ENCODE measurements around the gene CREB3L2. TPM values are rescaled to one million over a fixed set of nuclear protein-coding genes. Genes with fewer than 3 reads are reported as not detected.

Gene CREB3L2
- total and polyA plus RNA-seq, 2 experiments from 2014 or later = 37.6 to 38.3 TPM

GRCh38 chr7:137934176-137934826 is 67.6 kb downstream of the CREB3L2 start:
- DNase-seq (ENCODE audit: low spot score) = no peak
- Histone ChIP-seq H3K4me3 (no peak overlapping the region), H3K4me1 (ENCODE audit: insufficient read depth) (peaks cover 41% of the 10 kb centered on the region), H3K9me2 (replicated peaks; ENCODE audit: insufficient read depth) (no peaks in the 10 kb centered on the region), H3K36me3 (replicated peaks; ENCODE audit: insufficient read depth, low read depth) (no peaks in the 10 kb centered on the region), H3K27me3 (no peaks in the 10 kb centered on the region), H2AFZ (no peak overlapping the region), H4K20me1 (ENCODE audit: insufficient read depth, poor library complexity, severe bottlenecking) (peaks cover 11% of the 10 kb centered on the region), H3K79me2 (peaks cover 94% of the 10 kb centered on the region), H3K27ac (peak overlapping the region; percentile 74), H3K4me2 (no peak overlapping the region), H3K9me3 (ENCODE audit: low read depth) (no peaks in the 10 kb centered on the region)
- TF ChIP-seq, protein P1, sequence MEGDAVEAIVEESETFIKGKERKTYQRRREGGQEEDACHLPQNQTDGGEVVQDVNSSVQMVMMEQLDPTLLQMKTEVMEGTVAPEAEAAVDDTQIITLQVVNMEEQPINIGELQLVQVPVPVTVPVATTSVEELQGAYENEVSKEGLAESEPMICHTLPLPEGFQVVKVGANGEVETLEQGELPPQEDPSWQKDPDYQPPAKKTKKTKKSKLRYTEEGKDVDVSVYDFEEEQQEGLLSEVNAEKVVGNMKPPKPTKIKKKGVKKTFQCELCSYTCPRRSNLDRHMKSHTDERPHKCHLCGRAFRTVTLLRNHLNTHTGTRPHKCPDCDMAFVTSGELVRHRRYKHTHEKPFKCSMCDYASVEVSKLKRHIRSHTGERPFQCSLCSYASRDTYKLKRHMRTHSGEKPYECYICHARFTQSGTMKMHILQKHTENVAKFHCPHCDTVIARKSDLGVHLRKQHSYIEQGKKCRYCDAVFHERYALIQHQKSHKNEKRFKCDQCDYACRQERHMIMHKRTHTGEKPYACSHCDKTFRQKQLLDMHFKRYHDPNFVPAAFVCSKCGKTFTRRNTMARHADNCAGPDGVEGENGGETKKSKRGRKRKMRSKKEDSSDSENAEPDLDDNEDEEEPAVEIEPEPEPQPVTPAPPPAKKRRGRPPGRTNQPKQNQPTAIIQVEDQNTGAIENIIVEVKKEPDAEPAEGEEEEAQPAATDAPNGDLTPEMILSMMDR (IDR thresholded peaks at IDR 0.05; ENCODE audit: poor library complexity) = no peak
- TF ChIP-seq EZH2 (IDR thresholded peaks at IDR 0.05; ENCODE audit: borderline replicate concordance) (no peak), EZH2phosphoT487 (IDR thresholded peaks at IDR 0.05; ENCODE audit: low read depth, severe bottlenecking, unreplicated experiment) (no peak)
- 74% methylated on average over 4 of the region's 4 CpGs for WGBS (ENCODE audit: low lambda C conversion rate, missing lambda C conversion rate)

- H3K27me3 ChIP-seq = no peaks in the 10 kb centered on the region
- no peak overlapping the region for H2AFZ ChIP-seq
- no peaks in the 10 kb centered on the region for H3K36me3 ChIP-seq (replicated peaks; ENCODE audit: insufficient read depth, low read depth)
- peaks cover 41% of the 10 kb centered on the region for H3K4me1 ChIP-seq (ENCODE audit: insufficient read depth)
- no peaks in the 10 kb centered on the region for H3K9me3 ChIP-seq (ENCODE audit: low read depth)
- 60% methylated on average over 11 of the region's 11 CpGs for WGBS (ENCODE audit: low lambda C conversion rate, missing lambda C conversion rate)
- peaks cover 11% of the 10 kb centered on the region for H4K20me1 ChIP-seq (ENCODE audit: insufficient read depth, poor library complexity, severe bottlenecking)
- DNase-seq (ENCODE audit: low spot score) = no peak
- H3K27ac ChIP-seq = peak overlapping the region; percentile 74
- TF ChIP-seq, protein P1 (IDR thresholded peaks at IDR 0.05; ENCODE audit: poor library complexity) = no peak
- TF ChIP-seq EZH2phosphoT487 (IDR thresholded peaks at IDR 0.05; ENCODE audit: low read depth, severe bottlenecking, unreplicated experiment) = no peak
- no peak for TF ChIP-seq EZH2 (IDR thresholded peaks at IDR 0.05; ENCODE audit: borderline replicate concordance)
- peak overlapping the region; percentile 25 for H3K4me2 ChIP-seq
- H3K4me3 ChIP-seq = no peak overlapping the region
- H3K79me2 ChIP-seq = peaks cover 94% of the 10 kb centered on the region
- H3K9me2 ChIP-seq (replicated peaks; ENCODE audit: insufficient read depth) = no peaks in the 10 kb centered on the region
Observed at GRCh38 chr7:137933270-137934017, 68.4 kb downstream of the CREB3L2 start.

DNA sequence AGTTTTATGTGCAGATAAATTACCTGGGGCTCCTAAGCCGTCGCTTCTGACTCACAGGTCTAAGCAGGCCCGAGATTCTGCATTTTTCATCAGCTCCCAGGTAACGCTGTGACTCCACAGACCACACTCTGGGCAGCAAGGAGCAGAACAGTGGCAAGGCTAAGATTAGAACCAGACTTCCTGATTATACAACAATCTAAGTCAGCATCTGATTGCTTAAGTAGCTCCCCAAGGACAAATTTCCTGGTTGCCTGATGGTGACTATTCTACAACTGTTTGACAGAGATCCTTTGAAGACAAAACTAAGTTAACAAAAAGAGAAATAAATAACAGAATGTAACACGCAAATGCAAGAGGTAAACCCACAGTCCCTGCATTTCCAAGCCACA is 69.0 kb downstream of the CREB3L2 start:
- peaks cover 94% of the 10 kb centered on the region for H3K79me2 ChIP-seq
- H3K4me2 ChIP-seq = peak overlapping the region; percentile 25
- no peak for DNase-seq (ENCODE audit: low spot score)

More for the DNA sequence above, 69.0 kb downstream of the CREB3L2 start:
- 30% methylated on average over 5 of the region's 5 CpGs for WGBS (ENCODE audit: low lambda C conversion rate, missing lambda C conversion rate)
- Histone ChIP-seq H3K9me2 (replicated peaks; ENCODE audit: insufficient read depth) (no peaks in the 10 kb centered on the region), H3K36me3 (replicated peaks; ENCODE audit: insufficient read depth, low read depth) (no peaks in the 10 kb centered on the region), H3K4me1 (ENCODE audit: insufficient read depth) (peaks cover 41% of the 10 kb centered on the region), H2AFZ (no peak overlapping the region), H3K27me3 (no peaks in the 10 kb centered on the region), H3K27ac (peak overlapping the region; percentile 74), H3K9me3 (ENCODE audit: low read depth) (no peaks in the 10 kb centered on the region), H4K20me1 (ENCODE audit: insufficient read depth, poor library complexity, severe bottlenecking) (peaks cover 11% of the 10 kb centered on the region), H3K4me3 (no peak overlapping the region)
- TF ChIP-seq EZH2 (IDR thresholded peaks at IDR 0.05; ENCODE audit: borderline replicate concordance) = no peak
- TF ChIP-seq, protein P1 (IDR thresholded peaks at IDR 0.05; ENCODE audit: poor library complexity) = no peak
- TF ChIP-seq EZH2phosphoT487 (IDR thresholded peaks at IDR 0.05; ENCODE audit: low read depth, severe bottlenecking, unreplicated experiment) = no peak

Measured in hepatocyte (in vitro differentiated cells).